Measurements from ENCODE around the gene NEDD4L.

DNA sequence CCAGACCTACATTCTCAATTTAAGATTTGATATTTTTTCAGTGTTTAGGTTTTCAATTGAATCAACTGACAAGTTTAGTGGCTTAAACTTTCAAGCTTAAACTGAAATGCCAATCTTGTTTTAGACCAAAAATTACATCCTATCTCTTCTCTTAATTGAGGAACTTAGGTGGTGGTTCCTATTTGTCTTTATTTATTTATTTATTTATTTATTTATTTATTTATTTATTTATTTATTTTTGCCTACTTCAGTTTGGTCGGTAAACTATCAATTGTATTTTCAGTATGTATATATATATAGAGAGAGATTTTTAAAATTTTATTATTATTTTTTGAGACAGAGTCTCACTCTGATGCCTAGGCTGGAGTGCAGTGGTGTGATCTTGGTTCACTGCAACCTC, 68.1 kb downstream of the NEDD4L start:
- TF ChIP-seq, protein P1, sequence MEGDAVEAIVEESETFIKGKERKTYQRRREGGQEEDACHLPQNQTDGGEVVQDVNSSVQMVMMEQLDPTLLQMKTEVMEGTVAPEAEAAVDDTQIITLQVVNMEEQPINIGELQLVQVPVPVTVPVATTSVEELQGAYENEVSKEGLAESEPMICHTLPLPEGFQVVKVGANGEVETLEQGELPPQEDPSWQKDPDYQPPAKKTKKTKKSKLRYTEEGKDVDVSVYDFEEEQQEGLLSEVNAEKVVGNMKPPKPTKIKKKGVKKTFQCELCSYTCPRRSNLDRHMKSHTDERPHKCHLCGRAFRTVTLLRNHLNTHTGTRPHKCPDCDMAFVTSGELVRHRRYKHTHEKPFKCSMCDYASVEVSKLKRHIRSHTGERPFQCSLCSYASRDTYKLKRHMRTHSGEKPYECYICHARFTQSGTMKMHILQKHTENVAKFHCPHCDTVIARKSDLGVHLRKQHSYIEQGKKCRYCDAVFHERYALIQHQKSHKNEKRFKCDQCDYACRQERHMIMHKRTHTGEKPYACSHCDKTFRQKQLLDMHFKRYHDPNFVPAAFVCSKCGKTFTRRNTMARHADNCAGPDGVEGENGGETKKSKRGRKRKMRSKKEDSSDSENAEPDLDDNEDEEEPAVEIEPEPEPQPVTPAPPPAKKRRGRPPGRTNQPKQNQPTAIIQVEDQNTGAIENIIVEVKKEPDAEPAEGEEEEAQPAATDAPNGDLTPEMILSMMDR (conservative IDR thresholded peaks at IDR 0.05; ENCODE audit: low read length), result no peak
- TF ChIP-seq EZH2phosphoT487 (IDR thresholded peaks at IDR 0.05; ENCODE audit: borderline replicate concordance, low read depth, low read length), result no peak

Data from OCI-LY7 (cell line).